K562 (cell line): Measurements from ENCODE around the gene FAM149B1. TPM values are rescaled to one million over a fixed set of nuclear protein-coding genes. Genes with fewer than 3 reads are reported as not detected.
A peak's percentile ranks its signal among the peaks of the same experiment; 100 is the strongest.

Source experiments
- ARID2 ChIP-seq: fragments of 450-650 bp; IDR thresholded peaks from 2 replicates; pipeline ENCODE4 v1.6.1; 2017; ENCODE audit warnings: antibody characterized with exemption, mild to moderate bottlenecking
- CBX5 ChIP-seq: IDR thresholded peaks from 2 replicates; pipeline ENCODE4 v1.6.1; 2014; ENCODE audit warnings: low read depth, borderline replicate concordance
- ERF ChIP-seq: fragments of 450-650 bp; formaldehyde crosslinking; IDR thresholded peaks from 2 replicates; pipeline ENCODE4 v1.4.0; 2020; ENCODE audit warnings: mild to moderate bottlenecking, mixed read lengths
- FOXK1 ChIP-seq: sonication (generic); formaldehyde crosslinking; IDR thresholded peaks from 2 replicates; pipeline ENCODE4 v1.8.0; 2022; ENCODE audit warnings: missing genetic modification reagents, mild to moderate bottlenecking, borderline replicate concordance
- ILK ChIP-seq: fragments of 450-650 bp; IDR thresholded peaks from 2 replicates; pipeline ENCODE4 v1.6.1; 2016; ENCODE audit warnings: missing genetic modification characterization, low read depth, mild to moderate bottlenecking, missing compliant biosample characterization, moderate library complexity, borderline replicate concordance
- KLF10 ChIP-seq: fragments of 250-450 bp; sonication (Bioruptor Pico); IDR thresholded peaks from 2 replicates; pipeline ENCODE4 v1.6.1; 2021; ENCODE audit warnings: matching md5 sums
- MTA1 ChIP-seq: fragments of 450-650 bp; IDR thresholded peaks from 2 replicates; pipeline ENCODE4 v1.6.1; 2017; ENCODE audit warnings: borderline replicate concordance
- MXI1 ChIP-seq: IDR thresholded peaks from 2 replicates; pipeline ENCODE4 v1.6.1; 2011; ENCODE audit warnings: low read depth, mild to moderate bottlenecking, improper control_type of control experiment, low read length
- SMAD3 ChIP-seq: fragments of 450-650 bp; formaldehyde crosslinking; conservative IDR thresholded peaks from 2 replicates; pipeline ENCODE4 v1.4.0; 2020; ENCODE audit warnings: mild to moderate bottlenecking
- SMARCE1 ChIP-seq: fragments of 450-650 bp; IDR thresholded peaks from 2 replicates; pipeline ENCODE4 v1.7.1; 2016; ENCODE audit warnings: mild to moderate bottlenecking
- SRSF3 ChIP-seq: fragments of 200-400 bp; formaldehyde crosslinking; IDR thresholded peaks from 2 replicates; pipeline ENCODE4 v1.6.1; 2016; ENCODE audit warnings: mild to moderate bottlenecking, low read length, moderate library complexity; ENCODE audit not compliant: insufficient read depth
- TAF1 ChIP-seq: IDR thresholded peaks from 2 replicates; pipeline ENCODE4 v1.6.1; 2011; ENCODE audit warnings: mild to moderate bottlenecking, low read length, moderate library complexity; ENCODE audit not compliant: insufficient read depth, control insufficient read depth, severe bottlenecking; ENCODE audit errors: extremely low read depth
- THAP12 ChIP-seq: fragments of 250-450 bp; sonication (Bioruptor Pico); IDR thresholded peaks from 2 replicates; pipeline ENCODE4 v1.9.0; 2021; ENCODE audit warnings: mild to moderate bottlenecking, inconsistent platforms
- ZNF311 ChIP-seq: fragments of 250-450 bp; sonication (Bioruptor Pico); IDR thresholded peaks from 2 replicates; pipeline ENCODE4 v1.4.0; 2020; ENCODE audit warnings: mild to moderate bottlenecking, moderate library complexity
- ZNF644 ChIP-seq: fragments of 200-800 bp; sonication (Bioruptor generic); IDR thresholded peaks from 2 replicates; pipeline ENCODE4 v1.6.1; 2016; ENCODE audit warnings: low read depth, missing genetic modification characterization, missing compliant biosample characterization
- polyA plus RNA-seq, 8 experiments: library from polyadenylated mRNA; depleted of rRNA in 4 of 8; stranded (reverse) in 5 of 8; unstranded in 3 of 8; fragments of >200 nt; fragmentation: Nextera tagmentation in 2 of 8; fragmentation: Illumina TruSeq in 1 of 8; extraction: Ambion mirVana in 2 of 8; extraction: Trizol in 1 of 8; gene quantifications; 2 replicates each; pipeline versions ENCODE4 v1.2.1 to v1.2.3, GENCODE V29; 2011 to 2014; ENCODE audit warnings: inconsistent platforms in 1 of 8, missing spikeins in 1 of 8
- total RNA-seq, 7 experiments: library from RNA; depleted of rRNA in 6 of 7; stranded (reverse); fragments of >200 nt in 6 of 7; fragmentation: Illumina TruSeq in 2 of 7; extraction: Trizol in 2 of 7; gene quantifications; 2 replicates each; pipeline versions ENCODE4 v1.2.1 to v1.2.3, GENCODE V29; 2011 to 2021; ENCODE audit warnings: low replicate concordance in 1 of 7
- TF ChIP-seq, protein P1 (sequence below): sonication (generic); formaldehyde crosslinking; IDR thresholded peaks from 2 replicates; pipeline ENCODE4 v1.8.0; 2023; ENCODE audit warnings: mild to moderate bottlenecking, missing genetic modification reagents
- TF ChIP-seq, protein P2 (sequence below): fragments of 250-450 bp; sonication (Bioruptor Pico); IDR thresholded peaks from 2 replicates; pipeline ENCODE4 v1.8.0; 2022; ENCODE audit warnings: moderate library complexity, mild to moderate bottlenecking, inconsistent platforms
- TF ChIP-seq, protein P3 (sequence below): fragments of 200-400 bp; formaldehyde crosslinking; IDR thresholded peaks from 2 replicates; pipeline ENCODE4 v1.6.1; 2017; ENCODE audit warnings: mild to moderate bottlenecking, low read depth, low read length, moderate library complexity

Gene FAM149B1
- total and polyA plus RNA-seq, 9 of the 15 experiments (the other 6 are each of a cell fraction or from before 2014, with no cell fraction given), result 4.2 to 18.5 (median 9.3) TPM

- TF ChIP-seq, protein P1, sequence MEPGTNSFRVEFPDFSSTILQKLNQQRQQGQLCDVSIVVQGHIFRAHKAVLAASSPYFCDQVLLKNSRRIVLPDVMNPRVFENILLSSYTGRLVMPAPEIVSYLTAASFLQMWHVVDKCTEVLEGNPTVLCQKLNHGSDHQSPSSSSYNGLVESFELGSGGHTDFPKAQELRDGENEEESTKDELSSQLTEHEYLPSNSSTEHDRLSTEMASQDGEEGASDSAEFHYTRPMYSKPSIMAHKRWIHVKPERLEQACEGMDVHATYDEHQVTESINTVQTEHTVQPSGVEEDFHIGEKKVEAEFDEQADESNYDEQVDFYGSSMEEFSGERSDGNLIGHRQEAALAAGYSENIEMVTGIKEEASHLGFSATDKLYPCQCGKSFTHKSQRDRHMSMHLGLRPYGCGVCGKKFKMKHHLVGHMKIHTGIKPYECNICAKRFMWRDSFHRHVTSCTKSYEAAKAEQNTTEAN (CRISPR knock-in tag), result no peak
- no peak; the same call in 1 of the 2 replicates for TF ChIP-seq SMAD3 (CRISPR knock-in tag)
- TF ChIP-seq ZNF644 (tag), result peak; percentile 67; the same call in 1 of the 2 replicates
- TF ChIP-seq, protein P2, sequence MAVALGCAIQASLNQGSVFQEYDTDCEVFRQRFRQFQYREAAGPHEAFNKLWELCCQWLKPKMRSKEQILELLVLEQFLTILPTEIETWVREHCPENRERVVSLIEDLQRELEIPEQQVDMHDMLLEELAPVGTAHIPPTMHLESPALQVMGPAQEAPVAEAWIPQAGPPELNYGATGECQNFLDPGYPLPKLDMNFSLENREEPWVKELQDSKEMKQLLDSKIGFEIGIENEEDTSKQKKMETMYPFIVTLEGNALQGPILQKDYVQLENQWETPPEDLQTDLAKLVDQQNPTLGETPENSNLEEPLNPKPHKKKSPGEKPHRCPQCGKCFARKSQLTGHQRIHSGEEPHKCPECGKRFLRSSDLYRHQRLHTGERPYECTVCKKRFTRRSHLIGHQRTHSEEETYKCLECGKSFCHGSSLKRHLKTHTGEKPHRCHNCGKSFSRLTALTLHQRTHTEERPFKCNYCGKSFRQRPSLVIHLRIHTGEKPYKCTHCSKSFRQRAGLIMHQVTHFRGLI (CRISPR knock-in tag), result no peak; the same call in 1 of the 2 replicates
- no peak for TF ChIP-seq MXI1
- no peak for TF ChIP-seq THAP12 (CRISPR knock-in tag)
- TF ChIP-seq ERF (CRISPR knock-in tag), result no peak
- TF ChIP-seq KLF10 (CRISPR knock-in tag), result no peak
- TF ChIP-seq SRSF3, result no peak
- no peak for TF ChIP-seq ARID2
- no peak for TF ChIP-seq FOXK1 (CRISPR knock-in tag)
- no peak for TF ChIP-seq TAF1
- TF ChIP-seq CBX5, result no peak
- TF ChIP-seq ZNF311 (CRISPR knock-in tag), result no peak
- TF ChIP-seq, protein P3, sequence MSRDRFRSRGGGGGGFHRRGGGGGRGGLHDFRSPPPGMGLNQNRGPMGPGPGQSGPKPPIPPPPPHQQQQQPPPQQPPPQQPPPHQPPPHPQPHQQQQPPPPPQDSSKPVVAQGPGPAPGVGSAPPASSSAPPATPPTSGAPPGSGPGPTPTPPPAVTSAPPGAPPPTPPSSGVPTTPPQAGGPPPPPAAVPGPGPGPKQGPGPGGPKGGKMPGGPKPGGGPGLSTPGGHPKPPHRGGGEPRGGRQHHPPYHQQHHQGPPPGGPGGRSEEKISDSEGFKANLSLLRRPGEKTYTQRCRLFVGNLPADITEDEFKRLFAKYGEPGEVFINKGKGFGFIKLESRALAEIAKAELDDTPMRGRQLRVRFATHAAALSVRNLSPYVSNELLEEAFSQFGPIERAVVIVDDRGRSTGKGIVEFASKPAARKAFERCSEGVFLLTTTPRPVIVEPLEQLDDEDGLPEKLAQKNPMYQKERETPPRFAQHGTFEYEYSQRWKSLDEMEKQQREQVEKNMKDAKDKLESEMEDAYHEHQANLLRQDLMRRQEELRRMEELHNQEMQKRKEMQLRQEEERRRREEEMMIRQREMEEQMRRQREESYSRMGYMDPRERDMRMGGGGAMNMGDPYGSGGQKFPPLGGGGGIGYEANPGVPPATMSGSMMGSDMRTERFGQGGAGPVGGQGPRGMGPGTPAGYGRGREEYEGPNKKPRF, result no peak
- TF ChIP-seq ILK (tag), result no peak
- TF ChIP-seq SMARCE1, result no peak; the same call in 1 of the 2 replicates
- TF ChIP-seq MTA1, result no peak; the same call in 1 of the 2 replicates
Measured at GRCh38 chr10:73247509-73248258, 79.8 kb downstream of the FAM149B1 start (continued).
